ENCODE data around the gene CLBA1.

DNA sequence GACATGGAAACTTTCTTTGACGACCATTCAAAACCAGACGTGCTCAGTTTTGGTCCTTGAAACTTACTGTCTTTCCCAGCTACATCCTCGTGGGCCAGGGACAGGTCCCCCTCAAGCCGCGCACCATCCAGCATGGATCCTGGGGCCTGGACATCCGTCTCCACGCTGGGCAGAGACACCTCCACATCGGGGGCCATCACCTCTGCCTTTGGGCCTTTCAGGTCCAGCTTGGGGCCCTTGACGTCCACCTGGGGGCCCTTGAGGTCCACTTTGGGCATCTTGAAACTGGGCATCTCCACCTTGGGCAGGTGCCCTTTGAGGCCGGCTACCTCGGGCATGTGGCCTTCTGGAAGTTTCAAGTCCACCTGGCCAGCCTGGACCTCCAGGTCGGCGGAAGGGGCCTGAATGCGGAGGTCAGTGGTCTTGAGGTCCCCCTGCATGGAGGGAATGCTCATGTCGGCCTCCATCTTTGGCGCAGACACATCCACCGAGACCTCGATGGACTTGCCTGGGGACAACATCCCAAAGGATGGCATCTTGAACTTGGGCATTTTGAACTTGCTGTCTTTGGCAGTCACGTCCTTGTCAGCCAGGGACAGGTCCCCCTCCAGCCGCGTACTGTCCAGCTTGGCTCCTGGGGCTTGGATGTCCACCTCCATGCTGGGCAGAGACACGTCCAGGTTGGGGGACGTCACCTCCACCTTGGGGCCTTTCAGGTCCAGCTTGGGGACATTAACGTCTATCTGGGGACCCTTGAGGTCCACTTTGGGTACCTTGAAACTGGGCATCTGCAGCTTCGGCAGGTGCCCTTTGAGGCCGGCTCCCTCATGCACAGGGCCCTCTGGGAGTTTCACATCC is 43.9 kb upstream of the CLBA1 start:
- no peak for TF ChIP-seq CTCF (conservative IDR thresholded peaks at IDR 0.05; ENCODE audit: low read depth, low read length)
- no peak for TF ChIP-seq EZH2phosphoT487 (IDR thresholded peaks at IDR 0.05; ENCODE audit: borderline replicate concordance, low read length)
- no peak for TF ChIP-seq EZH2 (IDR thresholded peaks at IDR 0.05; ENCODE audit: low read length, unreplicated experiment)

Measured in PC-3 (cell line).